H1 (cell line): ENCODE measurements around the gene UBE2A. TPM values are rescaled to one million over a fixed set of nuclear protein-coding genes. Genes with fewer than 3 reads are reported as not detected.

Source experiments
- POLR2AphosphoS5 ChIP-seq: IDR thresholded peaks from 2 replicates; pipeline ENCODE4 v1.6.1; 2011; ENCODE audit warnings: low read depth, low read length
- POU5F1 ChIP-seq: IDR thresholded peaks from 2 replicates; pipeline ENCODE4 v1.6.1; 2011; ENCODE audit warnings: low read depth, mild to moderate bottlenecking, low read length, moderate library complexity
- RBBP5 ChIP-seq: IDR thresholded peaks from 2 replicates; pipeline ENCODE4 v1.7.1; 2012; ENCODE audit warnings: low read depth, mild to moderate bottlenecking, inconsistent platforms, low read length, moderate library complexity, borderline replicate concordance
- polyA plus RNA-seq, 7 experiments: library from polyadenylated mRNA; depleted of rRNA in 3 of 7; stranded (reverse) in 5 of 7; unstranded in 2 of 7; fragments of >200 nt in 5 of 7; fragments of 200-250 nt in 2 of 7; gene quantifications; 1 replicate in 5 of 7; 2 replicates in 1 of 7; 4 replicates in 1 of 7; pipeline versions ENCODE4 v1.2.1 to v1.2.3, GENCODE V29; 2011 to 2013; ENCODE audit warnings: missing spikeins in 2 of 7, mixed read lengths in 2 of 7
- total RNA-seq: library from RNA; stranded (reverse); fragmentation: NEBNext Ultra II Directional; extraction: Animal tissue kit (Norgen Biotek cat#: 25700); gene quantifications from 2 replicates; pipeline ENCODE4 v1.2.1, GENCODE V29; 2021

The UBE2A gene
- total and polyA plus RNA-seq, 2 of the 8 experiments (the other 6 are each of a cell fraction or from before 2014, with no cell fraction given), result 24.8 to 43.9 TPM

DNA sequence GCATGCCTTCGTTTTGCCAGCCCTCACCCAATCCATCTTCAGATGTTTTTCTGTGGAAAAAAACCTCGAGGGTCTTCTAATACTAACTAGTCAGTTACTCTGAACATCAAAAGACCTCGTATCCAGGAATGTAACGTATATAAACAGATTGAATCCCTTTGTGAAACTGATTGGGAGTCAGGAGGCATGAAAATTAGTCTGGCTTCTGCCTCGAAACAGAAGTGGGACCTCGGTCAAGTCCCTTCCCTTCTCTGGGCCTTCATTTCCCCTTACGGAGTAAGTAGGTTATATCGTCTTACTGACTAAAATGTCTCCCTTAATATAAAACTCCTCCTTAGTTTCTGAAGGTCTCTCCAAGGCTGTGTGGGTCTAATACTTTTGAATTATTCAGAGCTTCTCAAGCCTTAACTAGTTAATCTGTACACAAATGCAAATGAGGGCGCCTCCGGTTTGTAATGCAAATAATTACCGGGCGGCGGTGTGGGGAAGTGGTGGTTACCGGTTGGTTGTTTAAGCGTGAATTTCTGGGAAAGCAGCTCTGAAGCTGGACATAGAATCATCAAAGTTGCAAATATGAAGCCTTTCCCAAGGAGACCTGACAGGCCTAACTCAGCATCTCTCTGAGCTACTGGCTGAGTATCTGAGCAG, 43.3 kb downstream of the UBE2A start (continued):
- TF ChIP-seq POU5F1 (no peak), POLR2AphosphoS5 (no peak), RBBP5 (no peak)
- TF ChIP-seq, all 59 proteins: peak for 0
